ENCODE data around the gene LPP. TPM values are rescaled to one million over a fixed set of nuclear protein-coding genes. Genes with fewer than 3 reads are reported as not detected.
A peak's percentile ranks its signal among the peaks of the same experiment; 100 is the strongest.

Gene LPP
- total and polyA plus RNA-seq, 2 of the 13 experiments (the other 11 are each of a cell fraction or from before 2014, with no cell fraction given): 19.2 to 29.9 TPM

- no peak for TF ChIP-seq ZNF318 (CRISPR knock-in tag; IDR thresholded peaks at IDR 0.05)
- TF ChIP-seq ESRRA (CRISPR knock-in tag; IDR thresholded peaks at IDR 0.05; ENCODE audit: low read depth): no peak
- peak; percentile 55; the same call in 1 of the 2 replicates for TF ChIP-seq ZNF430 (CRISPR knock-in tag; IDR thresholded peaks at IDR 0.05)
- peak; percentile 91 for TF ChIP-seq NFIC (IDR thresholded peaks at IDR 0.05; ENCODE audit: low read length)
- TF ChIP-seq FOXO4 (CRISPR knock-in tag; conservative IDR thresholded peaks at IDR 0.05): no peak
- TF ChIP-seq ZNF780A (CRISPR knock-in tag; IDR thresholded peaks at IDR 0.05): no peak
- TF ChIP-seq ZNF788 (CRISPR knock-in tag; IDR thresholded peaks at IDR 0.05; ENCODE audit: borderline replicate concordance): peak; percentile 86; the same call in 1 of the 2 replicates
- no peak; the same call in 1 of the 2 replicates for TF ChIP-seq MXD4 (CRISPR knock-in tag; IDR thresholded peaks at IDR 0.05)
- peak; percentile 36; the same call in 1 of the 2 replicates for TF ChIP-seq ZFY (CRISPR knock-in tag; IDR thresholded peaks at IDR 0.05)
- no peak for TF ChIP-seq HNRNPLL (IDR thresholded peaks at IDR 0.05; ENCODE audit: low read depth, low read length, poor library complexity, severe bottlenecking)
- peak; percentile 96 for TF ChIP-seq SALL1 (CRISPR knock-in tag; IDR thresholded peaks at IDR 0.05)
- TF ChIP-seq MEF2D (CRISPR knock-in tag; IDR thresholded peaks at IDR 0.05): peak; percentile 89
- peak; percentile 85; the same call in 1 of the 2 replicates for TF ChIP-seq ZNF607 (CRISPR knock-in tag; IDR thresholded peaks at IDR 0.05; ENCODE audit: borderline replicate concordance)
- TF ChIP-seq ZNF160 (CRISPR knock-in tag; IDR thresholded peaks at IDR 0.05): no peak
- TF ChIP-seq ELF4 (CRISPR knock-in tag; IDR thresholded peaks at IDR 0.05; ENCODE audit: borderline replicate concordance): no peak
- no peak for TF ChIP-seq MED13 (CRISPR knock-in tag; IDR thresholded peaks at IDR 0.05)
- no peak for TF ChIP-seq ZNF589 (CRISPR knock-in tag; conservative IDR thresholded peaks at IDR 0.05)
- TF ChIP-seq TP53 (CRISPR knock-in tag; conservative IDR thresholded peaks at IDR 0.05): no peak
- TF ChIP-seq KLF13 (CRISPR knock-in tag; IDR thresholded peaks at IDR 0.05): no peak
- no peak for TF ChIP-seq E2F2 (CRISPR knock-in tag; IDR thresholded peaks at IDR 0.05; ENCODE audit: borderline replicate concordance)
- peak; percentile 76 for TF ChIP-seq ZNF232 (CRISPR knock-in tag; IDR thresholded peaks at IDR 0.05; ENCODE audit: borderline replicate concordance)
Measured at GRCh38 chr3:188839187-188839695, 685.3 kb downstream of the LPP start (continued).
